ENCODE results near the gene WDR72.

Gene WDR72

DNA sequence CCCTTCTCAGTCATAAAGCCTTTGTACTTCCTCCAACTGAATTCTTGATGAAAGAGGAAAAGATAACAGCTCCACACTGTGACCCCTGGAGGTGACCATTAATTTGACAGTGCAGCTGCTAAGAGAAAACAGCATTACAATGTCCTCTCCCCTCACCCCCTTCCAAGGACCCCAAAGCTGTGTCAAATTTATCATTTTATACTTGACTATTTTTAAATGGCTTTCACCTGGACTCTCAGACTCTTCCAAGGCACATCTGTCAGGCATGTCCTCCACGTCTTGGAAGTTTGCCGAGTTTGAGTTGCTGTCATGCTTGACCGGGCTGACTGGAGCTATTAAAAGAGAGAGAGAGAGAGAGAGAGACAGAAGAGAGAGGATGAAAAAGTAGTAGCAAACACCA lies 236.5 kb downstream of the WDR72 start:
- no peak overlapping the region for H3K4me3 ChIP-seq (ENCODE audit: low read depth, low read length)

DNA sequence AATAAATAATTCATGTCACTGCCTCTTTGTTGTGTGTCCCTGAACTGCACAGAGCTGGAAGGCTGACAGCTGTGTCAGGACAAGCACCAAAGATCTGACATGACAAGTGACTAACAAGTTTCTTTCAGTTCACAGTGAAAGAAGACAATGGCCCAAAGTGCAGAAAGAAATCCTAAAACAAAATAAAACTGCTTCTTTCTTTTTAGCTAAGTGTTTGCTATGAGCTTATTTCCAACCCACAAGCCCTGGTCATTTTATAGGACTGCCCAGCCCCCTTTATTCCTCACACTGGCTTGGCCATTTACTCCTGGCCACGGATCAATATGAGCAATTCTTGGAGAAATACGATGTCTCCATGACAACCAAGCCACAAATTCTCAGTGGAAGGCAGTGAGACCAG lies 238.5 kb downstream of the WDR72 start:
- TF ChIP-seq, protein P1, sequence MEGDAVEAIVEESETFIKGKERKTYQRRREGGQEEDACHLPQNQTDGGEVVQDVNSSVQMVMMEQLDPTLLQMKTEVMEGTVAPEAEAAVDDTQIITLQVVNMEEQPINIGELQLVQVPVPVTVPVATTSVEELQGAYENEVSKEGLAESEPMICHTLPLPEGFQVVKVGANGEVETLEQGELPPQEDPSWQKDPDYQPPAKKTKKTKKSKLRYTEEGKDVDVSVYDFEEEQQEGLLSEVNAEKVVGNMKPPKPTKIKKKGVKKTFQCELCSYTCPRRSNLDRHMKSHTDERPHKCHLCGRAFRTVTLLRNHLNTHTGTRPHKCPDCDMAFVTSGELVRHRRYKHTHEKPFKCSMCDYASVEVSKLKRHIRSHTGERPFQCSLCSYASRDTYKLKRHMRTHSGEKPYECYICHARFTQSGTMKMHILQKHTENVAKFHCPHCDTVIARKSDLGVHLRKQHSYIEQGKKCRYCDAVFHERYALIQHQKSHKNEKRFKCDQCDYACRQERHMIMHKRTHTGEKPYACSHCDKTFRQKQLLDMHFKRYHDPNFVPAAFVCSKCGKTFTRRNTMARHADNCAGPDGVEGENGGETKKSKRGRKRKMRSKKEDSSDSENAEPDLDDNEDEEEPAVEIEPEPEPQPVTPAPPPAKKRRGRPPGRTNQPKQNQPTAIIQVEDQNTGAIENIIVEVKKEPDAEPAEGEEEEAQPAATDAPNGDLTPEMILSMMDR (IDR thresholded peaks at IDR 0.05; ENCODE audit: borderline replicate concordance, insufficient read depth, low read depth, low read length): no peak
- no peak overlapping the region for H3K4me3 ChIP-seq (ENCODE audit: low read depth, low read length)

More for the DNA sequence above, 236.5 kb downstream of the WDR72 start:
- TF ChIP-seq, protein P1 (IDR thresholded peaks at IDR 0.05; ENCODE audit: borderline replicate concordance, insufficient read depth, low read depth, low read length): no peak

DNA sequence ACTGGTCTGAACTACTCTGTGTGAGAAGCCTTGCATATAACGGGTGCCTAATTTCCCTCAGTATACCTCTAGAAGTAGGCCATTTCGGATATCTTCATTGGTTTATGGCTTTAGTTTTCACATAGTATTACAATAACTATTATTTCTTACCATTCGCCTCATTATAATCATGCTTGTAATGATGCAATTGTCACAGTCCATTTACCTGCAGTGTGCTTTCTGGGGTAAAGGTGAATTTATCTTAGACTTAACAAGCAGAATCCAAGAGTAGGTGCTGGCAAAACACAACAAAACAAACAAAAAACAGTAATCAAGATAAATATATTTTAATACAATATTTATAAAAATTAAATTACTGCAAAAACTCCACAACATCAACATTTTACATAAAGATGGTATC lies 246.0 kb downstream of the WDR72 start:
- TF ChIP-seq, protein P1 (IDR thresholded peaks at IDR 0.05; ENCODE audit: borderline replicate concordance, insufficient read depth, low read depth, low read length): no peak
- no peak overlapping the region for H3K4me3 ChIP-seq (ENCODE audit: low read depth, low read length)

DNA sequence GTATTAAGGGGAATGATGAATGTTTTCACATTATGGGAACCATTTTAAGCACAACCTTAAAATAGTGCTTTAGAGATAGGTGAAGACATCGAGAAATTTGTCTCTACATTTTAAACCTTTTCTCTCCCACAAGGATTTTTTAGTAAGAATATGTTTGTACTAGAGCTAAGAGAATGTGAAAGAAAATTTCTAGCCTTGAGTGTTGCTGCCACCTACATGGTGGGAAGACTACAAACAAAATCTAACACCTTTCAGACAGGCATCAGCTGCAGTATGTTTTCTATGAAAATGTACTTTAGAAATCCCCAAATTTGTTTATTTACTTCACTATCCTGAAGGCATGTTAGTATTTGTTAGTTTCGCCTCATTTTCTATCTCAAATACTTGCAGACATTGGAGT lies 247.4 kb downstream of the WDR72 start:
- TF ChIP-seq, protein P1 (IDR thresholded peaks at IDR 0.05; ENCODE audit: borderline replicate concordance, insufficient read depth, low read depth, low read length): no peak
- H3K4me3 ChIP-seq (ENCODE audit: low read depth, low read length): no peak overlapping the region

DNA sequence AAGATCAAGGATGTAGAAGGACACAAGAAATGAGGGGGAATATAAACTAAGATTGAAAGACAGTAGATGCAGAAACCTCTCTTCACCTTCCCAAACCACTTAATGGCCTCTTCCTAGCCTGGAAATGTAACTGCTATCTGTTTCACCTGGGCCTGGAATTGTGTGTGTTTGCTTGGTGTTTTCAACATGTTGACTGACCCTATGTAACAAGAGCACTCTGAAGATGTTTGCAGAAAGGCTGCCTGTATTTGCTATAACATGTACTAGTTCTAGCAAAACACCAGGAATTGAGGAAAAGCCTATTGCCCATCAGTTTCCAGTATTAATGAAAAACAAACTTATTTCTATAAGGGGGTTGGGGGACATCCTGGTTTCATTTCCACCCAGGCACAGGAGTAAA lies 248.3 kb downstream of the WDR72 start:
- no peak overlapping the region for H3K4me3 ChIP-seq (ENCODE audit: low read depth, low read length)
- TF ChIP-seq, protein P1 (IDR thresholded peaks at IDR 0.05; ENCODE audit: borderline replicate concordance, insufficient read depth, low read depth, low read length): no peak

DNA sequence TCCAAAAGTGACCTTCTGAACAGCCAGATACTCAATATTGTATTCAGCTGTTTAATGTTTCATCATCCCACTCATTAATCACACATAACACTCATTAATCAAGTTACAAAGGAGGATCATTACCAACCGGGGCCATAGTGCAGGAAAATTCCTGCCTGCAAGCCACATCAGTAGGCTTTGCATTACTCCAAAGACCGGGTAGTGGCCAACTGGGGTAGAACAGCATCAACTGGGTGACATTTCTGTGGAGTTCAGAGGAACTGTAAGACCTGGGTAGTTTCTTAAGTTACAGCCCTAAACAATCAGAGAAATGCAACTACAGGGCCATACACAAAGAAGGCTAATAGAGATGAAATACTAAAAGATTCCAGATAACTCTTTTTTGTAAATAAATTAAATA lies 253.1 kb downstream of the WDR72 start:
- H3K4me3 ChIP-seq (ENCODE audit: low read depth, low read length): no peak overlapping the region
- TF ChIP-seq, protein P1 (IDR thresholded peaks at IDR 0.05; ENCODE audit: borderline replicate concordance, insufficient read depth, low read depth, low read length): no peak

DNA sequence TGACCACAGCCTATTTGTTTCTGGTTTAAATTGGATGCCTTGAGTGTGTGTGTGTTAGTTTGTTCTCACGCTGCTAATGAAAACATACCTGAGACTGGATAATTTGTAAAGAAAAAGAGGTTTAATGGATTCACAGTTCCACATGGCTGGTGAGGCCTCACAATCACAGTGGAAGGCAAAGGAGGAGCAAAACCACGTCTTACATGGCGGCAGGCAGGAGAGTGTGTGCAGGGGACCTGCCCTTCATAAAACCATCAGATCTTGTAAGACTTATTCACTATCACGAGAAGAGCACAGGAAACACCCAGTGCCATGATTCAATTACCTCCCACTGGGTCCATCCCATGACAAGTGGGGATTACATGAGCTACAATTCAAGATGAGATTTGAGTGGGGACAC lies 260.5 kb downstream of the WDR72 start:
- TF ChIP-seq, protein P1 (IDR thresholded peaks at IDR 0.05; ENCODE audit: borderline replicate concordance, insufficient read depth, low read depth, low read length): no peak

More for the DNA sequence above, 260.5 kb downstream of the WDR72 start:
- H3K4me3 ChIP-seq (ENCODE audit: low read depth, low read length): no peak overlapping the region
